Subcutaneous preadipocyte (primary cell): ENCODE measurements around the gene PLAGL2. TPM values are rescaled to one million over a fixed set of nuclear protein-coding genes. Genes with fewer than 3 reads are reported as not detected.

Experiments used
- total RNA-seq: library from RNA; depleted of rRNA; stranded (reverse); fragments of >200 nt; gene quantifications from 2 replicates; pipeline ENCODE4 v1.2.3, GENCODE V29; 2012

The PLAGL2 gene, protein sequence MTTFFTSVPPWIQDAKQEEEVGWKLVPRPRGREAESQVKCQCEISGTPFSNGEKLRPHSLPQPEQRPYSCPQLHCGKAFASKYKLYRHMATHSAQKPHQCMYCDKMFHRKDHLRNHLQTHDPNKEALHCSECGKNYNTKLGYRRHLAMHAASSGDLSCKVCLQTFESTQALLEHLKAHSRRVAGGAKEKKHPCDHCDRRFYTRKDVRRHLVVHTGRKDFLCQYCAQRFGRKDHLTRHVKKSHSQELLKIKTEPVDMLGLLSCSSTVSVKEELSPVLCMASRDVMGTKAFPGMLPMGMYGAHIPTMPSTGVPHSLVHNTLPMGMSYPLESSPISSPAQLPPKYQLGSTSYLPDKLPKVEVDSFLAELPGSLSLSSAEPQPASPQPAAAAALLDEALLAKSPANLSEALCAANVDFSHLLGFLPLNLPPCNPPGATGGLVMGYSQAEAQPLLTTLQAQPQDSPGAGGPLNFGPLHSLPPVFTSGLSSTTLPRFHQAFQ
- total RNA-seq: 2.2 and 3.5 TPM in 2 replicates

DNA sequence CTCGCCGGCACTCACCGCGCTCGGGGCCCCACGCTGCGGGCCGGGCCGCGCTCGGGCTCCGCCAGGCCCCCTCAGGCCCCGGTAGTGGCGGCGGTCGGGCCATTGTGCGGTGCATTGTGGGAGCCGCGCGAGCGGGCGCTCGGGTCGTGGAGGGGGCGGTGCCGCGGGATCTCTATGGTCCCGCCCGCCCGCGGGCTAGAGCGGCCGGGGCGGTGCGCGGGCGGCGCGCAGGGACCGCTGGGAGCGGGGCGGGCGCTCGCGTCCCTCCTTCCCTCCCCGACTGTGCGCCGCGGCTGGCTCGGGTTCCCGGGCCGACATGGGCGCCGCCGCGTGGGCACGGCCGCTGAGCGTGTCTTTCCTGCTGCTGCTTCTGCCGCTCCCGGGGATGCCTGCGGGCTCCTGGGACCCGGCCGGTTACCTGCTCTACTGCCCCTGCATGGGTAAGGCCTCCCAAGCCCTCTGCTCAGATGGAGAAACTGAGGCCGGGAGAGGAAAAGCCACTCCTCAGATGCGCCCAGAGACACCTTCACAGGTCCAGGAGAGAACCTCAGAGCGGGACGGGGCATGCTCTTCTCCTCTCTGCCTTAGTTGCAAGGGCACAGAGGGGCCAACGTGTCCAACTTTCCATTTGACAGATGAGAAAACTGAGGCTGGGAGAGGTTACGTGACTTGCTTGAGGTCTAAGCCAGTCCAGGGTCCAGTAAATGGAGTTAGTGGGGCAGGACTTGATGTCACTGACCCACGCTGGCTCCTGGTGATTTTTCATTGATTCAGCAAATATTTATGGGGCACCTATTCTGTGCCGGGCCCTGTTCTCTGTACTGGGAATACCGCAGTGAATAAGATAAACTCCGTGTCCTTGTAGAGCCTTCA is at the start of gene PLAGL2, which contains the start of gene POFUT1:
Gene PLAGL2 (minus strand): TSS at position 118 of the 873 bp plus-strand sequence. CDS start 5,565 bp downstream, outside the sequence.
Gene POFUT1 (plus strand): TSS at position 255 of the 873 bp plus-strand sequence. CDS start 62 bp downstream, at position 317.

Other genes with a start within 250 kb of the PLAGL2 start
- gene XKR7, start 239.6 kb downstream of the PLAGL2 start, total RNA-seq: not detected in 2 replicates
- gene CCM2L, start 197.3 kb downstream of the PLAGL2 start, total RNA-seq: not detected in 2 replicates
- gene HCK, start 155.5 kb downstream of the PLAGL2 start, total RNA-seq: not detected in 2 replicates
- 40.8 and 46.9 TPM in 2 replicates for gene TM9SF4, start 98.0 kb downstream of the PLAGL2 start, total RNA-seq
- gene POFUT1, start 137 bp upstream of the PLAGL2 start, total RNA-seq: 42.6 and 55.9 TPM in 2 replicates
- gene KIF3B, start 69.9 kb upstream of the PLAGL2 start, total RNA-seq: 25.0 and 30.3 TPM in 2 replicates
- gene ASXL1, start 150.6 kb upstream of the PLAGL2 start, total RNA-seq: 35.3 and 44.8 TPM in 2 replicates